Endothelial cell of umbilical vein (primary cell): Measurements from ENCODE around the gene BCOR.

Source experiments
- CTCF ChIP-seq, 2 donors: IDR thresholded peaks; 1 replicate in 1 of 2; 2 replicates in 1 of 2; pipeline ENCODE4 v1.5.1; 2011; ENCODE audit warnings: low read length in 2 of 2, mild to moderate bottlenecking in 2 of 2, moderate library complexity in 2 of 2, control low read depth in 1 of 2, inconsistent platforms in 1 of 2, low read depth in 1 of 2; ENCODE audit not compliant: insufficient read depth in 1 of 2; ENCODE audit errors: extremely low read depth in 1 of 2
- MAX ChIP-seq: IDR thresholded peaks from 2 replicates; pipeline ENCODE4 v1.6.1; 2011; ENCODE audit not compliant: insufficient read depth, insufficient read length
- POLR2A ChIP-seq: IDR thresholded peaks from 2 replicates; pipeline ENCODE4 v1.6.1; 2012; ENCODE audit warnings: low read depth, mild to moderate bottlenecking, control low read depth, low read length

GRCh38 chrX:40083120-40083978 lies 14.4 kb downstream of the BCOR start:
- TF ChIP-seq CTCF (IDR thresholded peaks at IDR 0.05; ENCODE audit: extremely low read depth in 1 of 2, insufficient read depth in 1 of 2, low read depth in 1 of 2, low read length in 2 of 2): peak in 1 of 2 donors; percentile 14
- no peak for TF ChIP-seq MAX
- no peak for TF ChIP-seq POLR2A
